Measurements from ENCODE around the gene BHMT.

DNA sequence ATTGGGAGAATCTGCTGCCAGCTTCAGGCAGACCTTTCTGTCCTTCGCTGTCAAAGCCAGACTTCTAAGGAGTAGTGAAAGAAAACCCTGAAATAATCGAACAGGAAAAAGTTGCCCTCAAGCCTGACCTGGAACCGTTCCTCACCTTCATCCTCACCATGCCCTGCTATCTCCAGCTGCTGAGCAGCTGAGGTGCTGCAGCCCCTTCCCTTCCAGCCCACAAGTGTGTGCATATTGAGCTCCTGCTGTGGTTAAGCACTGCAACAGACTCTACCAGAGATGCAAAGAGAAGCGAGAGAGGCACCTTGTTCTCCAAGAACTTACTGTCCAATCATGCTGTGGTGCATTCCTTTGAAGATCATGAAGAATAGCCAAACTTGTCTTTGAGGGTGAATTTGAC, 23.1 kb upstream of the BHMT start:
- TF ChIP-seq, protein P1, sequence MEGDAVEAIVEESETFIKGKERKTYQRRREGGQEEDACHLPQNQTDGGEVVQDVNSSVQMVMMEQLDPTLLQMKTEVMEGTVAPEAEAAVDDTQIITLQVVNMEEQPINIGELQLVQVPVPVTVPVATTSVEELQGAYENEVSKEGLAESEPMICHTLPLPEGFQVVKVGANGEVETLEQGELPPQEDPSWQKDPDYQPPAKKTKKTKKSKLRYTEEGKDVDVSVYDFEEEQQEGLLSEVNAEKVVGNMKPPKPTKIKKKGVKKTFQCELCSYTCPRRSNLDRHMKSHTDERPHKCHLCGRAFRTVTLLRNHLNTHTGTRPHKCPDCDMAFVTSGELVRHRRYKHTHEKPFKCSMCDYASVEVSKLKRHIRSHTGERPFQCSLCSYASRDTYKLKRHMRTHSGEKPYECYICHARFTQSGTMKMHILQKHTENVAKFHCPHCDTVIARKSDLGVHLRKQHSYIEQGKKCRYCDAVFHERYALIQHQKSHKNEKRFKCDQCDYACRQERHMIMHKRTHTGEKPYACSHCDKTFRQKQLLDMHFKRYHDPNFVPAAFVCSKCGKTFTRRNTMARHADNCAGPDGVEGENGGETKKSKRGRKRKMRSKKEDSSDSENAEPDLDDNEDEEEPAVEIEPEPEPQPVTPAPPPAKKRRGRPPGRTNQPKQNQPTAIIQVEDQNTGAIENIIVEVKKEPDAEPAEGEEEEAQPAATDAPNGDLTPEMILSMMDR (IDR thresholded peaks at IDR 0.05; ENCODE audit: poor library complexity): no peak
- no peak for TF ChIP-seq EZH2 (IDR thresholded peaks at IDR 0.05; ENCODE audit: borderline replicate concordance)

Measured in hepatocyte (in vitro differentiated cells).